ENCODE results near the gene EXOC3L4. TPM values are rescaled to one million over a fixed set of nuclear protein-coding genes. Genes with fewer than 3 reads are reported as not detected.

EXOC3L4 gene
- total and polyA plus RNA-seq, 9 of the 15 experiments (the other 6 are each of a cell fraction or from before 2014, with no cell fraction given), result 0.10 to 6.7 (median 0.98) TPM; not detected in 1

DNA sequence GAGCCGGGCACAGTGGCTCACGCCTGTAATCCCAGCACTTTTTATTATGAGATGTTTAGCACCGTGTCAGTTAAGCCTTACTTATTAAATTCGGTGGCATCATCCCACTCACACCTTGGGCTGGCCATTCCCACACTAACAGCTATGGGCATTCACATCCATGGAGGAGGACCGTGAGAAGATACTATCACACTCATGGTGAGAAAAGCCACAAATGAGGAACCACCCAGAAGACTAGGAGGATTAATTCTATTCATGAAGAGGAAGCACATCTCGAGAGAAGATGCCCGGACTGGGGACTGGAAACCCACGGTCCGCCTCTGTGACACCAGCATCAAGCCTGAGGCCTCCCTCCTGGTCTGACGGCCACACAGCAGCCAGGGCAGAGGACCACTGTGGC is 42.1 kb upstream of the EXOC3L4 start:
- intact Hi-C loops (cut with micrococcal nuclease) (no loop called here), in situ Hi-C loops (cut with MboI) (no loop called here)
- H3K4me1 ChIP-seq (replicated peaks in 1 of 2; ENCODE audit: control insufficient read depth in 2 of 2, insufficient read depth in 2 of 2, low read length in 2 of 2), result peaks cover 14 to 17% of the 10 kb centered on the region in 2 experiments; a peak in 4 of 5 replicates
- BruUV-seq (replicated peaks), result no TSS peak
- no peak overlapping the region for H3K4me2 ChIP-seq (ENCODE audit: insufficient read depth, low read length)
- no peak overlapping the region for H2AFZ ChIP-seq (ENCODE audit: low read depth, low read length)
- H3K79me2 ChIP-seq (ENCODE audit: control insufficient read depth, insufficient read depth, low read length), result peaks cover 39% of the 10 kb centered on the region
- no peak overlapping the region for H3K27ac ChIP-seq (ENCODE audit: extremely low read depth, low read depth, low read length)
- no peaks in the 10 kb centered on the region for H3K27me3 ChIP-seq (ENCODE audit: control insufficient read depth in 2 of 2, insufficient read depth in 2 of 2, low read length in 2 of 2)
- H4K20me1 ChIP-seq (replicated peaks; ENCODE audit: control insufficient read depth, insufficient read depth, low read length), result no peaks in the 10 kb centered on the region
- DNase-seq (ENCODE audit: extremely low read depth in 1 of 4, low spot score in 3 of 4) (no peak), FAIRE-seq (no peak), ATAC-seq (no peak)
- WGBS (ENCODE audit: insufficient coverage, low coverage, missing lambda C conversion rate), result 42% methylated on average over 8 of the region's 10 CpGs
- ChIA-PET POLR2A (no interaction called here), CTCF (ENCODE audit: low intra/inter-chr PET ratio) (no interaction called here)
- no peaks in the 10 kb centered on the region for H3K36me3 ChIP-seq (ENCODE audit: control insufficient read depth, insufficient read depth, low read length)
- no peaks in the 10 kb centered on the region for H3K9me1 ChIP-seq (ENCODE audit: control insufficient read depth, insufficient read depth, low read length)
- 0 out of 4 replicates have a peak overlapping the region, but pooled peaks of 1 of the 2 experiments have one; percentile 35 for H3K9ac ChIP-seq (ENCODE audit: insufficient read depth in 1 of 2, low read depth in 2 of 2, low read length in 2 of 2)
- no peak overlapping the region for H3K4me3 ChIP-seq
- no peaks in the 10 kb centered on the region for H3K9me3 ChIP-seq (replicated peaks; ENCODE audit: control insufficient read depth, insufficient read depth, low read depth, low read length)
- TF ChIP-seq MCM5 (IDR thresholded peaks at IDR 0.05; ENCODE audit: low read depth) (no peak), ZNF197 (CRISPR knock-in tag; IDR thresholded peaks at IDR 0.05; ENCODE audit: low read depth) (no peak), ELF1 (tag; IDR thresholded peaks at IDR 0.05) (no peak), EZH2 (IDR thresholded peaks at IDR 0.05; ENCODE audit: borderline replicate concordance, low read depth, low read length) (no peak), CBX1 (IDR thresholded peaks at IDR 0.05; ENCODE audit: low read depth) (no peak), PML (IDR thresholded peaks at IDR 0.05; ENCODE audit: low read length) (peak; percentile 62; the same call in 1 of the 2 replicates), ZNF644 (tag; IDR thresholded peaks at IDR 0.05; ENCODE audit: low read depth) (no peak), PHTF2 (CRISPR knock-in tag; IDR thresholded peaks at IDR 0.05) (no peak)
- TF ChIP-seq, protein P1, sequence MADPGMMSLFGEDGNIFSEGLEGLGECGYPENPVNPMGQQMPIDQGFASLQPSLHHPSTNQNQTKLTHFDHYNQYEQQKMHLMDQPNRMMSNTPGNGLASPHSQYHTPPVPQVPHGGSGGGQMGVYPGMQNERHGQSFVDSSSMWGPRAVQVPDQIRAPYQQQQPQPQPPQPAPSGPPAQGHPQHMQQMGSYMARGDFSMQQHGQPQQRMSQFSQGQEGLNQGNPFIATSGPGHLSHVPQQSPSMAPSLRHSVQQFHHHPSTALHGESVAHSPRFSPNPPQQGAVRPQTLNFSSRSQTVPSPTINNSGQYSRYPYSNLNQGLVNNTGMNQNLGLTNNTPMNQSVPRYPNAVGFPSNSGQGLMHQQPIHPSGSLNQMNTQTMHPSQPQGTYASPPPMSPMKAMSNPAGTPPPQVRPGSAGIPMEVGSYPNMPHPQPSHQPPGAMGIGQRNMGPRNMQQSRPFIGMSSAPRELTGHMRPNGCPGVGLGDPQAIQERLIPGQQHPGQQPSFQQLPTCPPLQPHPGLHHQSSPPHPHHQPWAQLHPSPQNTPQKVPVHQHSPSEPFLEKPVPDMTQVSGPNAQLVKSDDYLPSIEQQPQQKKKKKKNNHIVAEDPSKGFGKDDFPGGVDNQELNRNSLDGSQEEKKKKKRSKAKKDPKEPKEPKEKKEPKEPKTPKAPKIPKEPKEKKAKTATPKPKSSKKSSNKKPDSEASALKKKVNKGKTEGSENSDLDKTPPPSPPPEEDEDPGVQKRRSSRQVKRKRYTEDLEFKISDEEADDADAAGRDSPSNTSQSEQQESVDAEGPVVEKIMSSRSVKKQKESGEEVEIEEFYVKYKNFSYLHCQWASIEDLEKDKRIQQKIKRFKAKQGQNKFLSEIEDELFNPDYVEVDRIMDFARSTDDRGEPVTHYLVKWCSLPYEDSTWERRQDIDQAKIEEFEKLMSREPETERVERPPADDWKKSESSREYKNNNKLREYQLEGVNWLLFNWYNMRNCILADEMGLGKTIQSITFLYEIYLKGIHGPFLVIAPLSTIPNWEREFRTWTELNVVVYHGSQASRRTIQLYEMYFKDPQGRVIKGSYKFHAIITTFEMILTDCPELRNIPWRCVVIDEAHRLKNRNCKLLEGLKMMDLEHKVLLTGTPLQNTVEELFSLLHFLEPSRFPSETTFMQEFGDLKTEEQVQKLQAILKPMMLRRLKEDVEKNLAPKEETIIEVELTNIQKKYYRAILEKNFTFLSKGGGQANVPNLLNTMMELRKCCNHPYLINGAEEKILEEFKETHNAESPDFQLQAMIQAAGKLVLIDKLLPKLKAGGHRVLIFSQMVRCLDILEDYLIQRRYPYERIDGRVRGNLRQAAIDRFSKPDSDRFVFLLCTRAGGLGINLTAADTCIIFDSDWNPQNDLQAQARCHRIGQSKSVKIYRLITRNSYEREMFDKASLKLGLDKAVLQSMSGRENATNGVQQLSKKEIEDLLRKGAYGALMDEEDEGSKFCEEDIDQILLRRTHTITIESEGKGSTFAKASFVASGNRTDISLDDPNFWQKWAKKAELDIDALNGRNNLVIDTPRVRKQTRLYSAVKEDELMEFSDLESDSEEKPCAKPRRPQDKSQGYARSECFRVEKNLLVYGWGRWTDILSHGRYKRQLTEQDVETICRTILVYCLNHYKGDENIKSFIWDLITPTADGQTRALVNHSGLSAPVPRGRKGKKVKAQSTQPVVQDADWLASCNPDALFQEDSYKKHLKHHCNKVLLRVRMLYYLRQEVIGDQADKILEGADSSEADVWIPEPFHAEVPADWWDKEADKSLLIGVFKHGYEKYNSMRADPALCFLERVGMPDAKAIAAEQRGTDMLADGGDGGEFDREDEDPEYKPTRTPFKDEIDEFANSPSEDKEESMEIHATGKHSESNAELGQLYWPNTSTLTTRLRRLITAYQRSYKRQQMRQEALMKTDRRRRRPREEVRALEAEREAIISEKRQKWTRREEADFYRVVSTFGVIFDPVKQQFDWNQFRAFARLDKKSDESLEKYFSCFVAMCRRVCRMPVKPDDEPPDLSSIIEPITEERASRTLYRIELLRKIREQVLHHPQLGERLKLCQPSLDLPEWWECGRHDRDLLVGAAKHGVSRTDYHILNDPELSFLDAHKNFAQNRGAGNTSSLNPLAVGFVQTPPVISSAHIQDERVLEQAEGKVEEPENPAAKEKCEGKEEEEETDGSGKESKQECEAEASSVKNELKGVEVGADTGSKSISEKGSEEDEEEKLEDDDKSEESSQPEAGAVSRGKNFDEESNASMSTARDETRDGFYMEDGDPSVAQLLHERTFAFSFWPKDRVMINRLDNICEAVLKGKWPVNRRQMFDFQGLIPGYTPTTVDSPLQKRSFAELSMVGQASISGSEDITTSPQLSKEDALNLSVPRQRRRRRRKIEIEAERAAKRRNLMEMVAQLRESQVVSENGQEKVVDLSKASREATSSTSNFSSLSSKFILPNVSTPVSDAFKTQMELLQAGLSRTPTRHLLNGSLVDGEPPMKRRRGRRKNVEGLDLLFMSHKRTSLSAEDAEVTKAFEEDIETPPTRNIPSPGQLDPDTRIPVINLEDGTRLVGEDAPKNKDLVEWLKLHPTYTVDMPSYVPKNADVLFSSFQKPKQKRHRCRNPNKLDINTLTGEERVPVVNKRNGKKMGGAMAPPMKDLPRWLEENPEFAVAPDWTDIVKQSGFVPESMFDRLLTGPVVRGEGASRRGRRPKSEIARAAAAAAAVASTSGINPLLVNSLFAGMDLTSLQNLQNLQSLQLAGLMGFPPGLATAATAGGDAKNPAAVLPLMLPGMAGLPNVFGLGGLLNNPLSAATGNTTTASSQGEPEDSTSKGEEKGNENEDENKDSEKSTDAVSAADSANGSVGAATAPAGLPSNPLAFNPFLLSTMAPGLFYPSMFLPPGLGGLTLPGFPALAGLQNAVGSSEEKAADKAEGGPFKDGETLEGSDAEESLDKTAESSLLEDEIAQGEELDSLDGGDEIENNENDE (IDR thresholded peaks at IDR 0.05; ENCODE audit: low read depth, low read length), result no peak
- TF ChIP-seq, protein P2, sequence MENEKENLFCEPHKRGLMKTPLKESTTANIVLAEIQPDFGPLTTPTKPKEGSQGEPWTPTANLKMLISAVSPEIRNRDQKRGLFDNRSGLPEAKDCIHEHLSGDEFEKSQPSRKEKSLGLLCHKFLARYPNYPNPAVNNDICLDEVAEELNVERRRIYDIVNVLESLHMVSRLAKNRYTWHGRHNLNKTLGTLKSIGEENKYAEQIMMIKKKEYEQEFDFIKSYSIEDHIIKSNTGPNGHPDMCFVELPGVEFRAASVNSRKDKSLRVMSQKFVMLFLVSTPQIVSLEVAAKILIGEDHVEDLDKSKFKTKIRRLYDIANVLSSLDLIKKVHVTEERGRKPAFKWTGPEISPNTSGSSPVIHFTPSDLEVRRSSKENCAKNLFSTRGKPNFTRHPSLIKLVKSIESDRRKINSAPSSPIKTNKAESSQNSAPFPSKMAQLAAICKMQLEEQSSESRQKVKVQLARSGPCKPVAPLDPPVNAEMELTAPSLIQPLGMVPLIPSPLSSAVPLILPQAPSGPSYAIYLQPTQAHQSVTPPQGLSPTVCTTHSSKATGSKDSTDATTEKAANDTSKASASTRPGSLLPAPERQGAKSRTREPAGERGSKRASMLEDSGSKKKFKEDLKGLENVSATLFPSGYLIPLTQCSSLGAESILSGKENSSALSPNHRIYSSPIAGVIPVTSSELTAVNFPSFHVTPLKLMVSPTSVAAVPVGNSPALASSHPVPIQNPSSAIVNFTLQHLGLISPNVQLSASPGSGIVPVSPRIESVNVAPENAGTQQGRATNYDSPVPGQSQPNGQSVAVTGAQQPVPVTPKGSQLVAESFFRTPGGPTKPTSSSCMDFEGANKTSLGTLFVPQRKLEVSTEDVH (IDR thresholded peaks at IDR 0.05; ENCODE audit: low read depth, partially characterized antibody), result no peak
